Astrocyte (in vitro differentiated cells and primary cell): Measurements from ENCODE around the gene JAKMIP1. TPM values are rescaled to one million over a fixed set of nuclear protein-coding genes. Genes with fewer than 3 reads are reported as not detected.

Experiments used
- DNase-seq: peaks from one replicate; pipeline ENCODE4 v3.0.0-alpha.2; 2010; ENCODE audit warnings: low read depth
- FAIRE-seq: peaks from 2 replicates; lab custom pipeline; 2011; peaks lifted over from hg19 to GRCh38; lab: Jason Lieb, UNC
- H2AFZ ChIP-seq: 2 replicates; pipeline ENCODE4 v1.6.0; 2012; ENCODE audit warnings: low read depth, low read length, inconsistent platforms
- H3K27ac ChIP-seq: 2 replicates; pipeline ENCODE4 v1.5.1; 2011; ENCODE audit warnings: low read depth, low read length, inconsistent platforms
- H3K27me3 ChIP-seq: 2 replicates; pipeline ENCODE4 v1.6.0; 2011; ENCODE audit warnings: low read length, inconsistent platforms; ENCODE audit not compliant: insufficient read depth
- H3K36me3 ChIP-seq: 2 replicates; pipeline ENCODE4 v1.5.1; 2011; ENCODE audit warnings: low read length, inconsistent platforms; ENCODE audit not compliant: insufficient read depth
- H3K4me1 ChIP-seq: 2 replicates; pipeline ENCODE4 v1.5.1; 2011; ENCODE audit warnings: low read length, inconsistent platforms; ENCODE audit not compliant: insufficient read depth
- H3K4me2 ChIP-seq: 2 replicates; pipeline ENCODE4 v1.6.0; 2012; ENCODE audit warnings: low read length, inconsistent platforms
- H3K4me3 ChIP-seq: 2 replicates; pipeline ENCODE4 v1.5.1; 2011; ENCODE audit warnings: low read depth, mild to moderate bottlenecking, low read length, inconsistent platforms; ENCODE audit not compliant: insufficient read depth
- H3K79me2 ChIP-seq: 2 replicates; pipeline ENCODE4 v1.6.0; 2012; ENCODE audit warnings: mild to moderate bottlenecking, low read length, inconsistent platforms; ENCODE audit not compliant: insufficient read depth
- H3K9ac ChIP-seq: 2 replicates; pipeline ENCODE4 v1.6.0; 2012; ENCODE audit warnings: mild to moderate bottlenecking, low read length, inconsistent platforms
- H3K9me3 ChIP-seq: 2 replicates; pipeline ENCODE4 v1.5.1; 2012; ENCODE audit warnings: low read depth, mild to moderate bottlenecking, low read length, inconsistent platforms; ENCODE audit not compliant: insufficient read depth
- H4K20me1 ChIP-seq: 2 replicates; pipeline ENCODE4 v1.6.0; 2012; ENCODE audit warnings: low read length, inconsistent platforms; ENCODE audit not compliant: insufficient read depth
- H3K27ac Mint-ChIP-seq: one replicate; pipeline ENCODE4 v1.8.0; 2021; ENCODE audit warnings: mild to moderate bottlenecking, mixed read lengths; ENCODE audit not compliant: unreplicated experiment
- H3K27me3 Mint-ChIP-seq: one replicate; pipeline ENCODE4 v1.8.0; 2021; ENCODE audit warnings: low read depth, mixed read lengths; ENCODE audit not compliant: unreplicated experiment
- H3K36me3 Mint-ChIP-seq: one replicate; pipeline ENCODE4 v1.8.0; 2021; ENCODE audit warnings: low read depth, mixed read lengths; ENCODE audit not compliant: unreplicated experiment
- H3K4me1 Mint-ChIP-seq: one replicate; pipeline ENCODE4 v1.8.0; 2021; ENCODE audit warnings: low read depth, mixed read lengths; ENCODE audit not compliant: unreplicated experiment
- H3K4me3 Mint-ChIP-seq: one replicate; pipeline ENCODE4 v1.8.0; 2021; ENCODE audit warnings: mild to moderate bottlenecking, moderate library complexity, mixed read lengths; ENCODE audit not compliant: unreplicated experiment
- H3K9me3 Mint-ChIP-seq: one replicate; pipeline ENCODE4 v1.8.0; 2021; ENCODE audit warnings: mild to moderate bottlenecking, mixed read lengths; ENCODE audit not compliant: unreplicated experiment
- EZH2 ChIP-seq: IDR thresholded peaks from 2 replicates; pipeline ENCODE4 v1.6.1; 2012; ENCODE audit warnings: mild to moderate bottlenecking, low read length, inconsistent platforms; ENCODE audit not compliant: insufficient read depth
- total RNA-seq: library from RNA; stranded (reverse); gene quantifications from 2 replicates; pipeline ENCODE4 v1.2.1, GENCODE V29; 2021
- TF ChIP-seq, protein P1 (sequence below): IDR thresholded peaks from 2 replicates; pipeline ENCODE4 v1.5.1; 2011; ENCODE audit warnings: low read depth, mild to moderate bottlenecking, inconsistent platforms, low read length, moderate library complexity; ENCODE audit not compliant: insufficient read depth

JAKMIP1 gene
- total RNA-seq, 1 donor from 2014 or later = 0.50 TPM

DNA sequence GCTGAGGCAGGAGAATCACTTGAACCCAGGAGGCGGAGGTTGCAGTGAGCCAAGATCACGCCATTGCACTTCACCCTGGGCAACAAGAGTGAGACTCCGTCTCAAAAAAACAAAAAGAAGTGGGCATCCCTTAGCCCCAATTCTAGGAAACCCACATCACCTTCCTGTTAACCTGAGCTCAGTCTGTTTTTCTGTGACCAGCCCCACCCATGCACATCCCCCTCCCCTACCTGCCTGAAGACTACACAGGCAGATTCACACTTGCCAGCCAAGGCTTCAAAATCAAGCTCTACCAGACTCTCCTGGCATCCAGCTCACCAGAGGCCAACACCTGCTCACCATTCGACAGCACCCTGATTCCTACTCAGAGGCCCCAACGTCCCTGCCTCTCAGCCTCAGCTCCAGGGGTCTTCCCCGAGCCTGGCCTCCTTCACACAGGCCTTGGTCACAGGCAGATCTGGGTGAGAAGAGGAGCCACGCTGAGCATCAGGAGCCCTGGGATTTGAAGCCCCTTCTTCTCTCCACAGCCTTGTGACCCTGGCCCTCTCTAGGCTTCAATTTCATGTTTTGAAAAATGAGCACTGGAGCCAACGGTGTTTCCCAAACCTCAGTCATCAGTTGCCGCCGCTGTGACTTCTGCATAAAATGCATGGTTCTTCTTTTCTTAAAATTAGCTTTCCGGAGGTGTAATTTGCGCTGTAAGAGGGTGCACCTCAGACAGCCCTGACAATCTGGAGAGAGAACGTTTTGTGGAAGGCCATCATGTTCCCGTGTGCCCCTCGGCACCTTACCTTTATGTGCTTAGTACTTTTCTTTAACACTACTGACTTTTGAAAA, 47.3 kb downstream of the JAKMIP1 start:
- peaks cover 2% of the 10 kb centered on the region for H3K36me3 Mint-ChIP-seq

DNA sequence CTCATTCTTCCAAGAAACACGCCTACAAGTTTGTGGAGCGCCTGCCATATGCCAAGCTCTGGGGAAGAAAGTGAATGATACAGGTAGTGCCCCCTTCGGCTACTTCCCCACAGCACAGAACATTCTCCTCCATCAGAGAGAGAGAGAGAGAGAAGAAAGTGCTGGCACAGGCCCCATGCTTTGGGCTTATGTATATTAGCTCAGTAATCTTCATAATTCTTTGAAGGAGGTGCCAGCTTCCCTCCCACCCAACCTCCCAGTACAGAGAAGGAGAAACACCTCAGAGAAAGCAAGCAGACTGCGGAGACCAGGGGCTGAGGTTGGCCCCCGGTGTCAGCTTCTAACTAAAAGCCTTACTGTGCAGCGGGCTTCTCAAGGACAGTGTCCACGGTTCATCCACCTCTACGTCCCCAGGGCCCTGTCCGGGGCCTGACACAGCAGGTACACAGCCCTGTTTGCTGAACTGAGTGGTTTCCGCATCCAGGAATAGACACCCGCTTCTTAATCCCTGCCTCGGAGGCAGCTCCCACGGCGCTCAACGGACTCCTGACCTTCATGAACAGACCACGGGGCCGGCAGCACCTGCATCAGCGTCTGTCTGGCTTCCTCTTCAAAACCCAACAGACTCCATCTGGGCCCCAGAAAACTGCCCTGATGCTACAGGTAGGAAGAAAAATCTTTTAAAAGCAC, 50.2 kb downstream of the JAKMIP1 start:
- H4K20me1 ChIP-seq = no peaks in the 10 kb centered on the region
- DNase-seq (no peak), FAIRE-seq (no peak)
- no peak overlapping the region for H3K27ac Mint-ChIP-seq
- H3K27ac ChIP-seq = no peak overlapping the region
- H3K4me3 ChIP-seq = no peak overlapping the region
- H3K9ac ChIP-seq = no peak overlapping the region
- peaks cover 2% of the 10 kb centered on the region for H3K36me3 Mint-ChIP-seq
- H3K27me3 ChIP-seq = no peaks in the 10 kb centered on the region
- peaks cover 34% of the 10 kb centered on the region for H3K27me3 Mint-ChIP-seq
- no peaks in the 10 kb centered on the region for H3K36me3 ChIP-seq
- H3K79me2 ChIP-seq = no peaks in the 10 kb centered on the region
- peaks cover 3% of the 10 kb centered on the region for H3K9me3 Mint-ChIP-seq
- no peaks in the 10 kb centered on the region for H3K9me3 ChIP-seq
- TF ChIP-seq, protein P1, sequence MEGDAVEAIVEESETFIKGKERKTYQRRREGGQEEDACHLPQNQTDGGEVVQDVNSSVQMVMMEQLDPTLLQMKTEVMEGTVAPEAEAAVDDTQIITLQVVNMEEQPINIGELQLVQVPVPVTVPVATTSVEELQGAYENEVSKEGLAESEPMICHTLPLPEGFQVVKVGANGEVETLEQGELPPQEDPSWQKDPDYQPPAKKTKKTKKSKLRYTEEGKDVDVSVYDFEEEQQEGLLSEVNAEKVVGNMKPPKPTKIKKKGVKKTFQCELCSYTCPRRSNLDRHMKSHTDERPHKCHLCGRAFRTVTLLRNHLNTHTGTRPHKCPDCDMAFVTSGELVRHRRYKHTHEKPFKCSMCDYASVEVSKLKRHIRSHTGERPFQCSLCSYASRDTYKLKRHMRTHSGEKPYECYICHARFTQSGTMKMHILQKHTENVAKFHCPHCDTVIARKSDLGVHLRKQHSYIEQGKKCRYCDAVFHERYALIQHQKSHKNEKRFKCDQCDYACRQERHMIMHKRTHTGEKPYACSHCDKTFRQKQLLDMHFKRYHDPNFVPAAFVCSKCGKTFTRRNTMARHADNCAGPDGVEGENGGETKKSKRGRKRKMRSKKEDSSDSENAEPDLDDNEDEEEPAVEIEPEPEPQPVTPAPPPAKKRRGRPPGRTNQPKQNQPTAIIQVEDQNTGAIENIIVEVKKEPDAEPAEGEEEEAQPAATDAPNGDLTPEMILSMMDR = no peak
- no peak for TF ChIP-seq EZH2
- no peaks in the 10 kb centered on the region for H3K4me1 ChIP-seq
- no peaks in the 10 kb centered on the region for H3K4me1 Mint-ChIP-seq
- H3K4me2 ChIP-seq = no peak overlapping the region
- H2AFZ ChIP-seq = no peak overlapping the region
- no peak overlapping the region for H3K4me3 Mint-ChIP-seq

More for the DNA sequence above, 47.3 kb downstream of the JAKMIP1 start:
- Mint-ChIP-seq H3K4me3 (no peak overlapping the region), H3K9me3 (peaks cover 2% of the 10 kb centered on the region), H3K4me1 (no peaks in the 10 kb centered on the region), H3K27ac (no peak overlapping the region), H3K27me3 (peaks cover 46% of the 10 kb centered on the region)
- no peak overlapping the region for H3K4me2 ChIP-seq
- no peak overlapping the region for H3K4me3 ChIP-seq
- H2AFZ ChIP-seq = no peak overlapping the region
- DNase-seq (no peak), FAIRE-seq (no peak)
- H3K36me3 ChIP-seq = no peaks in the 10 kb centered on the region
- no peaks in the 10 kb centered on the region for H3K27me3 ChIP-seq
- H3K4me1 ChIP-seq = no peaks in the 10 kb centered on the region
- H3K9ac ChIP-seq = no peak overlapping the region
- TF ChIP-seq, protein P1 = no peak
- TF ChIP-seq EZH2 = no peak
- H4K20me1 ChIP-seq = no peaks in the 10 kb centered on the region
- H3K9me3 ChIP-seq = no peaks in the 10 kb centered on the region
- no peak overlapping the region for H3K27ac ChIP-seq
- H3K79me2 ChIP-seq = no peaks in the 10 kb centered on the region
